Hepatic stellate cell (primary cell): ENCODE results near the gene CNTN4.

Source experiments
- DNase-seq: peaks from one replicate; pipeline ENCODE4 v3.0.0; 2011; ENCODE audit warnings: low spot score

The CNTN4 gene

DNA sequence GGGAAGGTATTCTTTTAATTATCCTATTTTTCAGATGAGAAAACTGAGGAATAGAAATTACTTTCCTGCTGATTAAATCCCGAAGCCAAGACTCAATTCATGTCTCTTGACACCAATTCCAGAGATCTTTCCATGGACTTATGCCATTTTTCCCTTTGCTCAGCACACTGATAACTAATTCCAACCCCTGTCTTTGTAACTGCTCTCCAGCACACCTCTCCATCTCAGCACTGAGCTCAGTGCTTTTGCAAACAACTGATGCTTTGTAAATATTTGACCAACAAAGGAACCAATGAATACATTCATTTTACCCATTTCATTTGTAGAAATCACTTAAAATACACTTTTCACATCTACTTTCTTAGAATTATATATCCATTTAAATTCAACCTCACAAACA lies 762.5 kb downstream of the CNTN4 start:
- no peak for DNase-seq

- DNase-seq: no peak
These were observed 763.3 kb downstream of the CNTN4 start for GRCh38 chr3:2861920-2862319.

GRCh38 chr3:2862366-2862765 lies 763.7 kb downstream of the CNTN4 start:
- DNase-seq: no peak

GRCh38 chr3:2863127-2863526 lies 764.5 kb downstream of the CNTN4 start:
- DNase-seq: no peak

DNA sequence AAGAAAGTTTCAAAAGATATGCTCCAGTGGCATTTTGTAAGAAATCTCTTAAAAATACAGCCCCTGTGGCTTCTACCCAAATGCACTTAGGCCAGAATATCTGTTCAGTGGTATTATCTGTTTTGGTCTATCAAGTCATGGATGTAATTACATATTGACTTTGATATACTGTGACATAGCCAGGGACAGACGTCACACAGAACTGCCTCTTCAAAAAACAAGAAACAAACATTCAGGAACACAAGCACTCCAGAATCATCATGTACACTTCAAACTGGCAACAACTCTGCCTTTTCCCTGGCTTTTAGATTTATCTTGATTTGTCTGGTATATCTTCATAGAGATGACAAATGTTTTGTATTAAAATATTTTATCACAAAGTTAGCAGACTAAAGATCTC lies 771.2 kb downstream of the CNTN4 start:
- DNase-seq: no peak

GRCh38 chr3:2870724-2871333 lies 772.2 kb downstream of the CNTN4 start:
- DNase-seq: no peak

- DNase-seq: no peak
These were observed 774.2 kb downstream of the CNTN4 start for GRCh38 chr3:2872884-2873283.

GRCh38 chr3:2873986-2874385 lies 775.3 kb downstream of the CNTN4 start:
- no peak for DNase-seq

DNA sequence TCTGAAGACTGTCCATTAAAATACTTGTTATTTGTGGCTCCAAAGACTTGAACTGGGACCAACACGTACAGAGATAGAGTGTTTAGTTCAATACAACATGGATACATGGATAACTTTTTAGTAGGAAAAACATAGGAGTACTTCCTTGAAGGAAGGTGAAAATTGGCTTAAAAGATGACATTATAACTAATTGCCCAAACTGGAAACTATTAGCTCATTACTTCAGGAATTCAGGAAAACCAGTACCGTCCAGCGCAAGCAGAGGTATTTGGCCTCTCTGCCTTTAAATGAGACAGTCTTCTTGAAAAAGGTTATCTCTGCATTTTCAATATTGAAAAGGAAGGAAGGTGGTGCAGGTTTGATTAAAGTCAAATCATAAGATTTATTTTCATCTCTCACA lies 777.0 kb downstream of the CNTN4 start:
- DNase-seq: no peak

GRCh38 chr3:2876362-2876761 lies 777.7 kb downstream of the CNTN4 start:
- no peak for DNase-seq

DNA sequence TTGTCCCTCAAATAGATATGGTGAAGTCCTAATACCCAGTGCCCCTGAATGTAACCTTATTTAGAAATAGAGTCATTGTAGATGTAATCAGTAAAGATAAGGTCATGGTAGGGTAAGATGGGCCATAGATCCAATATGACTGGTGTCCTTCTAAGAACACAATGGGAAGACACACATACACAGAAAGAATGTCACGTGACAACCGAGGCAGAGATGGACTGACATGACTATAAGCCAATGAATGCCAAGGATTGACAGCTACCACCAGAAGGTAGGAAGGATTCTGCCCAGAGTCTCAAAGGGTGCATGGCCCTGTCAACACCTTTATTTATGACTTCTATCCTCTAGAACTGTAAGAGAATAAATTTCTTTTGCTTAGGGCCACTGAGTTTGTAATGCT lies 780.4 kb downstream of the CNTN4 start:
- DNase-seq: no peak

DNA sequence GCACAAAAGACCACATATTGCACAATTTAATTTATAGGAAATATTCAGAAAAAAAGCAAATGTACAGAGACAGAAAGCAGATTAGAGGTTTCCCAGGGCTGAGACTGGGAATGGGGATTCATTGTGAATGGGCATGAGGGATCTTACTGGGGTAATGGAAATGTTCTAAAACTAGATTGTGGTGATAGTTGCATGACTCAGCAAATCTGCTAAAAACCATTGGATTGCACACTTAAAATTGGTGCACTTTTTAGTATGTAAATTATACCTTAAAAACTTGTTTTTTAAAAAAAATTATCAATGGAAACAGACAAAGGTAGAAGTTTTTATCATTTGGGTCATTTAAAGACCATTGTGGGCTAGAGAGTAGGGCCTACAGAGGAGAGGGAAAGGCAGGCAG lies 780.9 kb downstream of the CNTN4 start:
- DNase-seq: no peak

DNA sequence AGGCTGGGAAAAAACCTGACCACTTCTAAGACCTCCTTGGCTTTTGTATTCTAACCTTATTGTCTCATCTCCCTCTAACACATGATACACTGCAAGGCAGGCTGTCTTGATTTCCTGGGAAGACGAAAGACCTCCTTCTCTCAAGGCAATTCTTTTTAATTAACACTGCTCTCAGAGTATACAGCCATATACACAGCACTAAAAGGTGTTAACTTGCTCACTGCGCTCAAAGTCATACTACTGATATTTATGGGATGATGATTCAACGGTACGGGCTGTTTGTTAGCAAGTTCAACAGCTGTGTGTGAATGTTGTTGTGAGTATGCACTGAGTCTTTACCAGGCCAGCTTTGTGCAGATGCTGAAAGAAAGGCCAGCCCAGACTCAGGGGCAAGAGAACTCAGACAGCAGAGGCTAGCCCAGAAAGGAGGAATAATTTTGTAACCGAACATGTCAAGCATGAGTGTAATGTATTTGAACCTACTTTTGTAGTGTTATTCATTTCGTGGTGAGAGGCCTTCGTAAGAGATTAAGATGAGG lies 781.6 kb downstream of the CNTN4 start:
- DNase-seq: no peak

DNA sequence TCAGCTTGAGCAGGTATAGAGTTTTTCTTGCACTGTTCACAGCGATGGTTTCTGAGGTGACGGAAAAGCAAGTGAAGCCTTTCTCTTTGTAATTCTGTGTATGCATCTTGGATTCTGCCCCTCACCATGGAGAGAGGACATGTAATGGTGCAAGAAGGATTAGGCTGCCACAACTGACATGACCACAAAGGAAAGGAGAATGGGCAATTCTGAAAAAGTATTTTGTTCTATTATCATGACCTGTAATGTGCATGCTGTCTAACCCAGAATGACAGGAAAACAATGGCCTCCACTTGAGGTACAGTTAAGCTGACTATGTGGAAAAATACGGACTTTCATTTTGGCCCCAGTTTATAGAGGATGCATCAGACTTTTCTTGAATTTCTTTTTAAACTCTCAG lies 784.6 kb downstream of the CNTN4 start:
- no peak for DNase-seq

GRCh38 chr3:2888592-2888991 lies 789.9 kb downstream of the CNTN4 start:
- no peak for DNase-seq

GRCh38 chr3:2889736-2890135 lies 791.1 kb downstream of the CNTN4 start:
- DNase-seq: no peak

GRCh38 chr3:2896308-2896939 lies 797.8 kb downstream of the CNTN4 start:
- no peak for DNase-seq

DNA sequence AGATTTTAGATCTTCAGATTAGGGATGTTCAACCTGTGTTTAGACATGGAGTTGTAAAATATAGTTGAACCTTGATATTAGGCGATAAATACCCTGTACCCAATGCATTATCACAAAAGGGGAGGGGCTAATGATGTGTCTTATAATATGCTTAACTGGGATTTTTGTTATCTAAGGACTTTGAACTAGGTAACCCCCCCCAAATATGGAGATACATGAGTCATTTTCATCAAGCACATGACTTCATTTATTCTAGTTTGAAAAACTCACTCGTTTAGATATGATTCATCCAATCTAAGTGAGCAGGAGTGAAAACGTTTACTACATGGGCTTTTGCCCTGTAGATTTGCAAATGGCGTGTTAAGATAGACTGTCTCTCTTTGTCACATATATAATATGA lies 799.2 kb downstream of the CNTN4 start:
- no peak for DNase-seq

DNA sequence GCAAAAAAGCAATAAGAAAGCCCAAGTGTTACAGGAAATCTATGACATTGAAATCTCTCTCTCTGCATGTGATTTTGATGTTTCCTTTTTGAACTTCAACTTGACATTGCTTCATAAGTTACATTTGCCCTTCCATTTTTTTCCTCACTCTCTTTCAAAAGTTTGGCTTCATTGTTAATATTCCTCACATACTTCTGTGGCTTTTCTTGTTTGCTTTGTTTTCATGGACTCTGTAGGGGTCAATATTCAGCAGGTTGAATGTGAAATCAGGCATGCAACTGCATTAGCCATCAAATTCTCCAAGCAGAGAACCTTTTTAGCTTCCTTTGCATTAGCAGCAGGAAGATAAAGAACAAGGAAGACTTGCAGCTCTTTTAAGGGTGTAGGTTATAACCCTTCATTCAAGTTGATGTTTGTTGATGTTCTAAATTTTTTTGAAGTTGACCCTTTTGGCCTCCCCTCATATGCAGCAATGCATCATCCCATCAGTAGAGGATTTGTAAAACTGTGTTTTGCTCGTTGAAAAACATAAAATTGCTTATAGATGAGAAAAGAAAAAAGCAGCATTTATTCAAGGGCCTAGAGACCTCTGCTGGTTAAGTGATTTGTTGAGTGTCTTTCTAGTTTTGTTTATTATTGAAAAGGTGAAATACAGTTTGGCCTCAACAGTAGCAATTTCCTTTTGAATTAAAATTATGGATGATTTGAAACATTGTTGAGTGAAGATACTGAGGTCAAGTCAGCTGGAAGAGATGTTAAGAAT lies 800.1 kb downstream of the CNTN4 start:
- DNase-seq: no peak

DNA sequence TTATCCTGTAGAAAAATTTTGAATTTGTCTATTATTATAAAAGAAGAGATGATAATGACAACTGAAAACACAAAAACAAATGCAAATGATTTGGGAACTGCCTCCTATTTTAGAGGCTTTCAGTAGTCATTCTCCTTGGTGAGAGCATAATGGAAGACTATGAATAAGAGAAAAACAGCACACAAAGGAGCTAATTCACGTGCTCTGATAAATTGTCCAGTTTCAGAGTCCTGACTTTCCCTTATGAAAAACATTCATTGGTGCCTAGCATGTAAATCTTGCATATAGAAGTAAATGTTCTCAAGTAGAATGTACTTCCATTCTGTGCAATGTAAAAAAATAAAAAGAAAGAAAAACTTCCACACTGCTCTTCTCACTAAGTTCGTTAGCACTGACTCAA lies 805.4 kb downstream of the CNTN4 start:
- DNase-seq: no peak

DNA sequence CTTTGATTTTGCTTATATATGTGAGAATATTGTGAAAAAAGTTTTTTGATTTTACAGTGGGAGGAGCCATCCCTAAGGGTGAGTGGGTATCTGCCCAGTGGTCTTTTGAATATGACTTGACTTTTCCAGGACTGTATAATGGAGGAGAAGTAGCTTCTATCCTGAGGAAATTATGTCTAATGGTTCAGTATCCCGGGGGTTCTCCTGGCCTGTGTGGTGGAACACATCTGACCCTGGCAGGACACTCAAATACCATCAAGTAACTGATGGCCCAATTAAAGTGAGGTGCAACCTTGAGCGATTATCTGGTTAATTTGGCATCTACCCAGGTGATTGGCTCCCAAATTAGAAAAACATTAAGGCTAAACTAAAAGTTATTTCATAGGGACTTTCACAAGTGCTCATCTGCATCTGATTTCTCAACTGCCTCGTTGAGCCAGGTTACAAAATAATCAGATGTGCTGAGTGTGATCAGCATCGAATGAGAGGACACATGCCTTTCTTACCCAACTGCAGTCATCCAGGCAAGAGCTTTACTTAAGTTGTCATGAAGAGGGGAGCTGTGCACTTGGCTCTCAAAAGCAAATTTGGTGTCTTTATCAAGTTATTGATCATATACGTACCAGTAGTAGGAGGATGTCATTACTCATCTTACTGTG lies 810.2 kb downstream of the CNTN4 start:
- DNase-seq: no peak

DNA sequence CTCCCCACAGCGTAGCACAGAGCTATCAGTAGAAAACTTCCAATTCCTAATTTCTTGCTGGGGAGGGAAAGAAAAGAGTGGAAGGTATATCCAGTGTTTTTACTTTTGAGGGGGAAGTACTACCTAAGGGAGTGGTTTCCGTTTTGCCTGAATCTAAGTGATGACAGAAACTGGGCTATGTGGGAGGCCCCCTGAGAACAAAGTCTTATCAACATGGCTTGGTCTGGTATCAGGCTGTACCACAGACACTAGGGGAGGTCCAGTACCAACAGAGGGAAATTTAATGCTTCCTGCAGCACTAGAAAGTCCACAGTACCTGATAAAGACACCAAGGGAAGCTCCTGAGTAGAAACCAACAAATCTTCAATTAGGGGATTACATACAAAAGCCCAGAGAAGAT lies 812.3 kb downstream of the CNTN4 start:
- DNase-seq: no peak

DNA sequence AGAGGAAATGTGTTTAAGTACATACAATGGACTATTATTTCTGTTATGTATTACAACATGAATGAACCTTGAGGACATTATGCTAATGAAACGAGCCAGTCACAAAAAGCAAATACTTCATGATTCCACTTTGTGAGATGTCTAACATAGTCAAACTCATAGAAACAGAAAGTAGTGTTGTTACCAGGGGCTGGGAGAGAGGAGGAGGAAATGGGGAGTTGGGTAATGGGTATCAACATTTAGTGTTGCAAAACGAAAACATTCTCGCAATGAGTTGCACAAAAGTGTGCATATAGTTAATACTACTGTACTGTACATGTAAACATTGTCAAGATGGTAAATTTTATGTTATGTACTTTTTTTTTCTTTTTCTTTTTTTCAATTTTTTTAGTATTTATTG lies 817.2 kb downstream of the CNTN4 start:
- no peak for DNase-seq
